HG02610 (cell line): Measurements from ENCODE around the gene ZNF732.
"Not testable (repeated sequence)": the region's sequence is repeated elsewhere in the genome, so short reads cannot be mapped to it uniquely, and the experiment has no call there.

ENCODE experiments used
- ATAC-seq: cut with Tn5 transposase; IDR thresholded peaks from one replicate; pipeline ENCODE4 v1.9.1; 2021; ENCODE audit warnings: mild to moderate bottlenecking, moderate library complexity; ENCODE audit not compliant: unreplicated experiment

ZNF732 gene

GRCh38 chr4:304969-305680 is at the start of gene ZNF732:
Gene ZNF732 (minus strand): TSS chr4:305474. CDS start chr4:305310, 164 bp downstream.
- no peak for ATAC-seq

GRCh38 chr4:340011-340410 is 34.7 kb upstream of the ZNF732 start:
- no peak for ATAC-seq

GRCh38 chr4:338759-339097 is 33.5 kb upstream of the ZNF732 start:
- ATAC-seq = no peak

- ATAC-seq = peak; percentile 20
These were observed 32.9 kb upstream of the ZNF732 start for GRCh38 chr4:337932-338758.

GRCh38 chr4:337143-337931 is 32.1 kb upstream of the ZNF732 start, which contains the start of gene ZNF141:
Gene ZNF141 (plus strand): TSS chr4:337814. CDS start chr4:337984, 170 bp downstream.
- ATAC-seq = peak; percentile 98

GRCh38 chr4:336893-337142 is 31.5 kb upstream of the ZNF732 start:
- no peak for ATAC-seq

GRCh38 chr4:336099-336892 is 31.0 kb upstream of the ZNF732 start:
- no peak for ATAC-seq

GRCh38 chr4:335515-335914 is 30.2 kb upstream of the ZNF732 start:
- no peak for ATAC-seq

- no peak for ATAC-seq
These were observed 23.5 kb upstream of the ZNF732 start for GRCh38 chr4:328729-329128.

- no peak for ATAC-seq
These were observed 9.1 kb upstream of the ZNF732 start for GRCh38 chr4:314296-314903.

- no peak for ATAC-seq
These were observed 4.5 kb upstream of the ZNF732 start for GRCh38 chr4:309807-310206.

GRCh38 chr4:306551-306961 is 1.3 kb upstream of the ZNF732 start:
- no peak for ATAC-seq

- not testable (repeated sequence) for ATAC-seq
These were observed 758 bp downstream of the ZNF732 start for GRCh38 chr4:304516-304915.

GRCh38 chr4:302381-302780 is 2.9 kb downstream of the ZNF732 start:
- no peak for ATAC-seq

GRCh38 chr4:294732-295131 is 10.5 kb downstream of the ZNF732 start:
- no peak for ATAC-seq

GRCh38 chr4:288891-289290 is 16.4 kb downstream of the ZNF732 start:
- no peak for ATAC-seq

- ATAC-seq = no peak
These were observed 31.8 kb downstream of the ZNF732 start for GRCh38 chr4:273309-274017.

- no peak for ATAC-seq
These were observed 33.7 kb downstream of the ZNF732 start for GRCh38 chr4:271492-272103.

- not testable (repeated sequence) for ATAC-seq
These were observed 46.0 kb downstream of the ZNF732 start for GRCh38 chr4:259240-259639.
